ENCODE measurements around the gene IFT74.

- TF ChIP-seq HNRNPH1 (optimal IDR thresholded peaks at IDR 0.05; ENCODE audit: low read depth, low read length) (no peak), EZH2 (IDR thresholded peaks at IDR 0.05; ENCODE audit: borderline replicate concordance, low read depth, low read length) (no peak), ARID2 (IDR thresholded peaks at IDR 0.05) (no peak), CTCF (IDR thresholded peaks at IDR 0.05 in 2 of 3, conservative IDR thresholded peaks at IDR 0.05 in 1 of 3; ENCODE audit: insufficient read depth in 2 of 3, low read depth in 1 of 3, low read length in 3 of 3) (no peak), EGR1 (conservative IDR thresholded peaks at IDR 0.05) (no peak), BRCA1 (IDR thresholded peaks at IDR 0.05) (no peak), BRCA1 (CRISPR knock-in tag; IDR thresholded peaks at IDR 0.05) (no peak), ZNF785 (CRISPR knock-in tag; IDR thresholded peaks at IDR 0.05) (no peak), POLR2AphosphoS5 (IDR thresholded peaks at IDR 0.05; ENCODE audit: control insufficient read depth, insufficient read depth, low read depth, low read length) (no peak), POLR2A (conservative IDR thresholded peaks at IDR 0.05) (no peak), ZNF146 (CRISPR knock-in tag; IDR thresholded peaks at IDR 0.05; ENCODE audit: unreplicated experiment) (no peak), MAFK (IDR thresholded peaks at IDR 0.05; ENCODE audit: low read length) (no peak), MXI1 (IDR thresholded peaks at IDR 0.05; ENCODE audit: low read depth, low read length) (no peak)
These were observed 97.3 kb downstream of the IFT74 start for GRCh38 chr9:27053369-27054022.
